ENCODE results near the gene MANBA.
A peak's percentile ranks its signal among the peaks of the same experiment; 100 is the strongest.

The MANBA gene

DNA sequence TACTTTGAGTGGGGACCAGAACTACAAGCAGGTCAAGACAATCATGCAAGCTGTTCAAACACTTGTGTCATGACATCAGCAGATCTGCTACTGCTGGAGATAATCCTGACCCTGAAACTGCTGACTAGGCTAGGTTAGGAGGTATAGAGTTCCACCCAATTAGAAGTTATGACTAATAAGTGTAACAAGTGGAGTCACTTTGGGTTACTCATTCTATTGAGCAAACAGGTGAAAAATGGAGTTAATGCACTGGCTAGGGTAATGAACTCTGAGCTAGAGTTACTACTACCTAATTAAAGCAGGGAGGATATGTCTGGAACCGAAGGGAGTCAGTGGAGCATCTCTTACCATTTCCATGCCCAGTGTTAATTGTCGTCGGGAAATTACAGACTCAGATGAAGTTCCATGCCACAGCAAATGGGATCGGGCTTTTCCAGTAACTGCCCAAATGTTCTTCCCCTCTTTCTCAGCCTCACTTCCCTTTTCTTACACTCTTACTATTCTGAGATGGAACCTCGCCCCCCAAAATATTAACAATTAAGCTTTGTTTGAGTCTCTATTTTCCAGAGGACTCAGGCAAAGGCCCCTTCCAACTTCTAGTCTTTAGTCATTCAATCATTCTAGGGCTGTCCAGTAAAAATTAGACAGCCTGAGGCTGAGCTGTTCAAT lies 19.8 kb upstream of the MANBA start:
- no peak for DNase-seq
- no peak overlapping the region for H3K4me3 Mint-ChIP-seq
- no peaks in the 10 kb centered on the region for H3K4me1 Mint-ChIP-seq
- no peaks in the 10 kb centered on the region for H3K27me3 Mint-ChIP-seq
- H3K36me3 Mint-ChIP-seq (ENCODE audit: low read depth) = no peaks in the 10 kb centered on the region
- no peaks in the 10 kb centered on the region for H3K9me3 Mint-ChIP-seq
- peak; percentile 68 for ATAC-seq
- no peak overlapping the region for H3K27ac Mint-ChIP-seq

DNA sequence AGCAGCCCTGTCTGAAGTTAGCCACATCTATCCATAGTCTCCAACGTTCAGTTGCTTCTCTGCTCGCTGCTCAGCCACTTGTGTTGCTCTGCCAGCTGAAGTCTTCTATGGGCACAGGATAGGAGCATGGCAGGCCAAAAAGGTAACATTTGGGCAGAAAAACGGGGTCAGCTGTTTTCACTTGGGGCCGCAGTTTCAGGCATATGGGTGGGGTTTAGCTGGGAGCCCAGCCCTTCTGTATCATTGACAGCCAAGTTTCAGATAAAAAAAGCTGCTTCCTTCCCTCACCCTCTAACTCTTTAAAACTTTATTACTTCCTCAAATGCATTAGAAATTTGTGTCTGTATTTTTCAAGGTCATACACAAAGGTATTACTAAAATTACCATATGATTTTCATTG lies 18.4 kb upstream of the MANBA start:
- H3K4me1 Mint-ChIP-seq = no peaks in the 10 kb centered on the region
- DNase-seq (no peak), ATAC-seq (no peak)
- H3K4me3 Mint-ChIP-seq = no peak overlapping the region
- H3K9me3 Mint-ChIP-seq = no peaks in the 10 kb centered on the region
- H3K27me3 Mint-ChIP-seq = no peaks in the 10 kb centered on the region
- H3K27ac Mint-ChIP-seq = no peak overlapping the region
- H3K36me3 Mint-ChIP-seq (ENCODE audit: low read depth) = no peaks in the 10 kb centered on the region

DNA sequence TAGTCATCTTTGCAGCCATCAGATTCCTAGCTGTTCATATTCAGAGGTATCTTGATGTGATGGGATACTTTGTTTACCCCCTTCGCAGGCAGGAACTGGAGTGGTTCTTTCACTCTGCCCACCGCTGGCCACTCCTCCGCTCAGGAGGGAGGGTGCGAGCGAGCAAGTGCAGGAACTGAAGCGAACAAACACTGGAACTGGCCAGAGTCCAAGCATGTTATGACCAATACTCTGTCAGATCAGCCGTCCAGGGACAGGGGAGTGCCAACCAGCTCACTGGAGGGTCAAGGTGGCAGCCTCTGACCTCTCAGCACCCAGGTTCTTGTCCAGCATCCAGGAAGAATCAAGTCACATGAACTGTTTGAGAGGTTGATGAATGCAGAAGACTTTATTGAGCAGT lies 18.0 kb upstream of the MANBA start:
- Mint-ChIP-seq H3K27me3 (no peaks in the 10 kb centered on the region), H3K27ac (no peak overlapping the region), H3K4me1 (no peaks in the 10 kb centered on the region), H3K4me3 (no peak overlapping the region), H3K36me3 (ENCODE audit: low read depth) (no peaks in the 10 kb centered on the region), H3K9me3 (no peaks in the 10 kb centered on the region)
- DNase-seq = no peak
- no peak for ATAC-seq

DNA sequence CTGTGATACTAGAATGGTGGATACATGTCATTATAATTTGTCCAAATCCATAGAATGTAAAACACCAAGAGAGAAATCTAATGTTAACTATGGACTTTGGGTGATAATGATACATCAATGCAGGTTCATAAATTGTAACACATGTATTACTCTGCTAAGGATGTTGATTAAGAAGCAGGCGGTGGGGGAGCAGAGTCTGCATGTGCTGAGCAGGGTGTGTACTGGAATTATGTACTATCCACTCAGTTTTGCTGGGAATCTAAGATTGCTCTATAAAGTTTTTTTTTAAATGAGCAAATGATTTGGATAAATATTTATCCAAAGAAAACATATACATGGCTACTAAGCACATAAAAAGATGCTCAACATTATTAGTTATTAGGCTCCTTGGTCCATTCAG lies 15.0 kb upstream of the MANBA start:
- ATAC-seq (no peak), DNase-seq (no peak)
- no peaks in the 10 kb centered on the region for H3K36me3 Mint-ChIP-seq (ENCODE audit: low read depth)
- H3K4me3 Mint-ChIP-seq = no peak overlapping the region
- no peaks in the 10 kb centered on the region for H3K27me3 Mint-ChIP-seq
- no peak overlapping the region for H3K27ac Mint-ChIP-seq
- H3K4me1 Mint-ChIP-seq = no peaks in the 10 kb centered on the region
- H3K9me3 Mint-ChIP-seq = no peaks in the 10 kb centered on the region

DNA sequence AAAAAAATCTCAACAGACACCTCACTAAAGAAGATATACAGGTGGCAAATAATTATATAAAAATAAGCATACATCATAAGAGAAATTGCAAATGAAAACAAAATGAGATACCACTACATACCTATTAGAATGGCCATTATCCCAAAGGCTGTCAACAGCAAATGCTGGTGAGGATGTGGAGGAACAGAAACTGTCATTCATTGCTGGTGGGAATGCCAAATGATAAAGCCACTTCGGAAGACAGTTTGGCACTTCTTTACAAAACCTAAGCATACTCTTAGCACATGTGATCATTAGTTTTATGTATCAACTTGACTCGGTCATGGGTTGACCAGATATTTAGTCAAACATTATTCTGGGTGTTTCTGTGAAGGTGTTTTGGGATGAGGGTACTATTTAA lies 13.5 kb upstream of the MANBA start:
- H3K9me3 Mint-ChIP-seq = no peaks in the 10 kb centered on the region
- H3K4me3 Mint-ChIP-seq = no peak overlapping the region

DNA sequence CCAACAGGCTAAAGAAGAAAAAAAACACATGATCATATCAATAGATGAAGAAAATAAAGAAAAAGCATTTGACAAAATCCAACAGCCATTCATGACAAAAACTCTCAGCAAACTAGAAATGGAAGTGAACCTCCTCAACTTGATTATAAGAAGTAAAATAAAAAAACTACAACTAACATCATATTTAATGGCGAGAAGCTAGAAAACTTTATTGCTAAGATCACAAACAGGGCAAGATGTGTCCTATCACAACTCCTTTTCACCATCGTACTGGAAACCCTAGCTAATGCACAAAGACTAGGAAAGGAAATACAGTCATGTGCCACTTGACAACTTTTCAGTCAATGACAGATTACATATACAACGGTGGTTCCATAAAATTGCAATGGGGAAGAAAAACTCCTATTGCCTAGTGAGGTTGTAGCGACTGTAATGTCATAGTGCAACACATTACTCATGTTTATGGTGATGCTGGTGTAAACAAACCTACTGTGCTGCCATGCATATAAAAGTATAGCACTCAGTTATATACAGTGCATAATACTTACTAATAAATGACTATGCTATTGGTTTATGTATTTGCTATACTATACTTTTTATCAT lies 12.1 kb upstream of the MANBA start:
- ATAC-seq (no peak), DNase-seq (no peak)
- H3K27ac Mint-ChIP-seq = no peak overlapping the region
- H3K36me3 Mint-ChIP-seq (ENCODE audit: low read depth) = no peaks in the 10 kb centered on the region
- H3K27me3 Mint-ChIP-seq = no peaks in the 10 kb centered on the region
- no peak overlapping the region for H3K4me3 Mint-ChIP-seq
- H3K9me3 Mint-ChIP-seq = no peaks in the 10 kb centered on the region
- H3K4me1 Mint-ChIP-seq = no peaks in the 10 kb centered on the region

More for the DNA sequence above, 13.5 kb upstream of the MANBA start:
- no peaks in the 10 kb centered on the region for H3K4me1 Mint-ChIP-seq
- ATAC-seq (no peak), DNase-seq (no peak)
- H3K27ac Mint-ChIP-seq = no peak overlapping the region
- no peaks in the 10 kb centered on the region for H3K36me3 Mint-ChIP-seq (ENCODE audit: low read depth)
- no peaks in the 10 kb centered on the region for H3K27me3 Mint-ChIP-seq

DNA sequence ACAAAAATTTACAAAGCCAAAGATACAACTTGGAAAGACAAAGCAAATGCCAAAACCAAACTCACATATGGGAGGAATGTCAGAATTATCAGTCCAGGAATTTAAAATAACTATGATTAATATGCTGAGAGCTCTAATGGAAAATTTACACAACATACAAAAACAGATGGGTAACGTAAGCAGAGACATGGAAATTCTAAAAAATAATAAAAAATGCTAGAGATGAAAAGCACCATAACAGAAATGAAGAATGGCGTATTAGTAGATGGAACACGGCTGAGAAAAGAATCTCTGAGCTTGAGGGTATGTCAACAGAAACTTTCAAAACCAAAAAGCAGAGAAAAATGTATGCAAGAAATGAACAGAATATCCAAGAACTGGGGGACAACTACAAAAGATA lies 4.1 kb upstream of the MANBA start:
- Mint-ChIP-seq H3K9me3 (no peaks in the 10 kb centered on the region), H3K4me1 (peaks cover 12% of the 10 kb centered on the region), H3K27me3 (peaks cover 2% of the 10 kb centered on the region), H3K27ac (no peak overlapping the region), H3K4me3 (no peak overlapping the region), H3K36me3 (ENCODE audit: low read depth) (no peaks in the 10 kb centered on the region)
- DNase-seq (no peak), ATAC-seq (no peak)

DNA sequence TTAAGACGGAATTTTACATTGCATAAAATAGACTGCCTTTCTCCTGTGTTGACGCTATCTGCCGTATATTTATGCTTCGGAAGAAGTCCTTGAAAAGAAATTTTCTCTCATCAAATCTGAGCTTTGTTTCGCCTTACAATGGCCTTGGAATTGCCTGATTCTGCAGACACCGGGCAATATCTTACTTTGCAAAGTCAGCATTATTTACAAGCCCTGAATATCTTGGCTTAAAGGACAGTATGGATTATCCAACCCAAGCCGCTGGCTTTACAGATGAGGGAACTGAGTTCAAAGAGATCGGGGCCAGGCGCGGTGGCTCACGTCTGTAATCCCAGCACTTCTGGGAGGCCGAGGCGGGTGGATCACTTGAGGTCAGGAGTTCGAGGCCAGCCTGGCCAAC lies 1.1 kb upstream of the MANBA start:
- Mint-ChIP-seq H3K9me3 (no peaks in the 10 kb centered on the region), H3K4me3 (peak overlapping the region; percentile 92), H3K36me3 (ENCODE audit: low read depth) (peaks cover 4% of the 10 kb centered on the region), H3K27ac (no peak overlapping the region), H3K27me3 (peaks cover 2% of the 10 kb centered on the region), H3K4me1 (peaks cover 34% of the 10 kb centered on the region)
- no peak for ATAC-seq
- no peak for DNase-seq

DNA sequence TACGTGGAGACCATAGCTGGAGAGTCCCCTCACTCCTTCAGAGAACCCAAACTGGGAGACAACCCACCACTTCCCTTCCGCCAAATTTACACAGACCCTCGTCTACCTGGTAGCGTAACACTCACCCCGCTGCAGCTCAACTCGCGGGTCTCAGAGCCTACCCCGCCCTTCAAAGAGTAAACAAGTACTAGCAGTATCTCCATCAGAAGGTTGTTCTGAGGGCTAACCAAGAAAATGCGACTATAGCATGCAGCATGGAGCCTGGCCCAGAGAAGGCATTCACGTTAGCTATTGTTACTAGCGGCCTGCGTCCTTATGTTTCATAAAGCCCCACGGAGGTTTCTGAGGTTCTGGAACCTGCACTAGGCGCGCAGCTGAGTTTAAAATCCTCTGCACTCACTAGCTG lies 531 bp upstream of the MANBA start:
- Mint-ChIP-seq H3K4me3 (peak overlapping the region; percentile 92), H3K9me3 (no peaks in the 10 kb centered on the region), H3K27me3 (peaks cover 2% of the 10 kb centered on the region), H3K27ac (no peak overlapping the region), H3K36me3 (ENCODE audit: low read depth) (peaks cover 5% of the 10 kb centered on the region), H3K4me1 (peaks cover 35% of the 10 kb centered on the region)
- ATAC-seq (peak; percentile 21), DNase-seq (no peak)

DNA sequence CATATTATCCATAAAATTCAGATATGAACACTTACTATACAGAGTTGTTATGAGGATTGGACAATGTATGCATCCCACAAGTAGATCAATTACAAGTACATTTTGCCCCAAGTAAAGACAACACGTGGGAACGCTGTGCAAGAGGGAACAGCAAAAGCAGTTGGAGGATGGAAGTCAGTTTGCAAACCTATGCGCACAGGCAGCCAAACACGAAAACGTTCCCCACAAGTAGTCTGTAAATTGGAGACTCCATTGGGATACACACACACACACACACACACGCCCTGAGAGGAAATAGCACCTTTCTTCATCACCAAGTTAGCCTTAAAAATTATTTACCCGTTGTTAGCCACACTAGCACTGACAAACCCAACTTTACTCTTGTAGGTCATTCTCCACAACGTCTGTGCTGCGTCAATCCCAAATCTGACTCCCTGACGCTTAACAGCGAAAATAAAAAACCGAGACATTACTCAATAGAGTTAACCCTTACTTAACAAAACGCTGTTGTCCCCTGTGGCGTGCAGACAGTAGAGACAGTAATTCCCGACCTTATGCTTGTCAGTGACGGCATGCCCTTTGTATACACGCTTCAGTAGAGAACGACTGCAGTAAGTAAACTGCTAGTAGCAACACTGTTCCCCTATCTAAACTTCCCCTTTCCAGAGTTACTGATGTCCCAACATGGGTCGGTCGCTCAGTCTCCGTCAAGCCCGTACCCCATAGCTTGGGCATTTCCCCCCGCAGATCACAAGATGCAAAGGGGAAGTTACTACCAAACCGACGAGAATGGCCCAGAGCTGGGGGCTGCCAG lies 730 bp downstream of the MANBA start:
- Mint-ChIP-seq H3K27ac (peak overlapping the region; percentile 83), H3K4me1 (peaks cover 35% of the 10 kb centered on the region), H3K9me3 (no peaks in the 10 kb centered on the region), H3K4me3 (peak overlapping the region; percentile 92), H3K36me3 (ENCODE audit: low read depth) (peaks cover 8% of the 10 kb centered on the region), H3K27me3 (peaks cover 2% of the 10 kb centered on the region)
- peak; percentile 49 for ATAC-seq
- DNase-seq = no peak

DNA sequence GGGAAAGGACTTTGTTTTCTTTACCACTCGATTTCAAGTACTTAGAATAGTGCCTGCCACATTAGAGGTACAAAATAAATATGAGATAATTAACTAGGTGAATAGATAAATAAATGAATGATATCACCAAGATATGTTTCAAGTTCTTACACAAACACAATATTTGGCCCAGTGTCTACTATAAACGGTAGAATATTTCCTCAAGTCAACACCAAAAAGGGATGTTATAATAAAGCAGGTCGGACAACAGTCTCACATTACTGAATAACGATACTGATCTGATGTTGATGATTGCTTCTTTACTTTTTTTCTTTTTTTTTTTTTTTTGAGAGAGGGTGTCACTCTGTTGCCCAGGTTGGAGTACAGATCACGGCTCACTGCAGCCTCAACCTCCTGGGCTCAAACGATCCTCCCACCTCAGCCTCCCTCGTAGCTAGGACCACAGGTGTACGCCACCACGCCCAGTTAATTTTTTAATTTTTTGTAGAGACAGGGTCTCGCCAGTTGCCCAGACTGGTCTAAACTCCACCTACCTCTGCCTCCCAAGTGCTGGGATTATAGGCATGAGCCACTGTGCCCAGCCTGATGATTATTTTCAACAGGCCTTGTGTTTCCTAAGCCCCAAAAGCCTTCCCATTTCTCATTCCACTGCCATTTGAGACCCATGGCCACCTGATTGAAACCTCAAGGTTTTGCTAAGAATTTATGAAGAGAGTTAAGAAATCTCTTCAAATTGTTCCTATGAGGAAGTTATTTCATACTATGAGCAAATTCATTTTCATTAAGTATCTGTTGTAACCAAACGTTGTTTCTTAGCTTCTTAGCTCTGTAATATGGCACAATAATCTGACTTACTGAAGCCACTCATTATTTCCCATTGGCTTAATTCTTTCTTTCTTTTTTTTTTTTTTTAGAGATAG lies 2.3 kb downstream of the MANBA start:
- ATAC-seq (no peak), DNase-seq (no peak)
- Mint-ChIP-seq H3K9me3 (no peaks in the 10 kb centered on the region), H3K4me1 (peaks cover 37% of the 10 kb centered on the region), H3K27me3 (peaks cover 2% of the 10 kb centered on the region), H3K36me3 (ENCODE audit: low read depth) (peaks cover 10% of the 10 kb centered on the region), H3K4me3 (no peak overlapping the region), H3K27ac (no peak overlapping the region)

DNA sequence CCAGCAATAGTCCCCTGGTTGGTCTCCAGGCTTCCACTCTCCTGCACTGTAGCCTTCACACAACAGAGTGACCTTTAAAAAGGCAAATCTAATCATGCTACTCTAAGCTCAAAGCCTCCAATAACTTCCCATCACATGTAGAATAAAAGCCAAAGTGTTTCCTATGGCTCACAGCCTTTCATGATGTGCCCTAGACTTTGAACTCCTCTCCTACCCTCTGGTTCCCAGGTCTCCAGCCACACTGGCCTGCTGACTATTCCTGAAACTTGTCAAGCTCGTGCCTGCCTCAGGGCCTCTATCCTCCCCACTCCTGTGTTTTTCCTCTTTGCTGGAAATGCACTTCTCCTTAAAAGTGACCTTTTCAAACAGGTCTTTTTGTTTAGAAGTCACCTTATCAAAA lies 3.1 kb downstream of the MANBA start:
- no peak for ATAC-seq
- Mint-ChIP-seq H3K4me3 (no peak overlapping the region), H3K27me3 (peaks cover 2% of the 10 kb centered on the region), H3K27ac (no peak overlapping the region), H3K9me3 (no peaks in the 10 kb centered on the region), H3K36me3 (ENCODE audit: low read depth) (peaks cover 10% of the 10 kb centered on the region), H3K4me1 (peaks cover 37% of the 10 kb centered on the region)
- no peak for DNase-seq

DNA sequence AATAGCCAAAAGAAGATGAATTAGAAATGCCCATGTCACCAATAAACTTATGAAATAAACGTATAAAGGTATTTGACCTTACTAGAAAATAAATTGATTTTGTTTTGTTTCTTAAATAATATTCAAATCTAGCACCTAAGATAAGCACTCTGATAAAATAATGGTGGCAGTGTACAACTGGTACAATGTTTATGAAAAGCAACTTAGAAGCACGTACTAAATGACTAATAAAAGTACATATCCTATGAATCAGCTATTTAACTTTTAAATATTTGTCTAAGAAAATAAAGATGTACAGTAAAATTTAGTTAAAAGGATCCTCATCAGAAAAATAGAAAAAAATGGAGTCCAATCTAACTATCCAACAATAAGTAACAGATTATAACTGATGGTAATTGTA lies 6.7 kb downstream of the MANBA start:
- H3K27me3 Mint-ChIP-seq = no peaks in the 10 kb centered on the region
- DNase-seq (no peak), ATAC-seq (no peak)
- H3K4me3 Mint-ChIP-seq = no peak overlapping the region
- H3K27ac Mint-ChIP-seq = no peak overlapping the region
- peaks cover 17% of the 10 kb centered on the region for H3K4me1 Mint-ChIP-seq
- peaks cover 10% of the 10 kb centered on the region for H3K36me3 Mint-ChIP-seq (ENCODE audit: low read depth)
- H3K9me3 Mint-ChIP-seq = no peaks in the 10 kb centered on the region

DNA sequence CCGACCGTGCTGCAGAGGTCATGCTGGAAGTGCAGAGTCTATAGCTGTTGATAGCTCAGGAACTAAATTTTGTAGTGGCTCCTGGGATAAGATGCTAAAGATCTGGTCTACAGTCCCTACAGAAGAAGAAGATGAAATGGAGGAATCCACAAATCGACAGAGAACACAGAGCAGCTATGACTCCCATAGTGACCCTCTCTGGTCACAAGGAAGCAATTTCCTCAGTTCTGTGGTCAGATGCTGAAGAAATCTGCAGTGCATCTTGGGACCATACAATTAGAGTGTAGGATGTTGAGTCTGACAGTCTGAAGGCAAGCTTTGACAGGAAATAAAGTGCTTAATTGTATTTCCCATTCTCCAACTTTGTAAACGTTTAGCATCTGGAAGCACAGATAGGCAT lies 8.8 kb downstream of the MANBA start:
- ATAC-seq (no peak), DNase-seq (no peak)
- peaks cover 6% of the 10 kb centered on the region for H3K36me3 Mint-ChIP-seq (ENCODE audit: low read depth)
- H3K27ac Mint-ChIP-seq = no peak overlapping the region
- H3K9me3 Mint-ChIP-seq = no peaks in the 10 kb centered on the region
- H3K4me3 Mint-ChIP-seq = no peak overlapping the region
- no peaks in the 10 kb centered on the region for H3K27me3 Mint-ChIP-seq
- peaks cover 4% of the 10 kb centered on the region for H3K4me1 Mint-ChIP-seq

Measured in activated naive CD8-positive, alpha-beta T cell treated with anti-CD3 and anti-CD28 coated beads, Interleukin-2, amount 50 U/mL, for 24 hours (primary cell).